H1 (cell line): ENCODE results near the gene VARS2. TPM values are rescaled to one million over a fixed set of nuclear protein-coding genes. Genes with fewer than 3 reads are reported as not detected.
A peak's percentile ranks its signal among the peaks of the same experiment; 100 is the strongest.

ENCODE experiments used
- CTCF ChIA-PET: fragments of 300-600 bp; sonication (Branson Sonifier 250); formaldehyde crosslinking; loops from one replicate; lab custom pipeline; 2021; ENCODE audit not compliant: partially characterized antibody; lab: Charles Lee
- POLR2A ChIA-PET: fragments of 300-600 bp; sonication (Branson Sonifier 250); formaldehyde crosslinking; loops from one replicate; lab custom pipeline; 2021; ENCODE audit warnings: inconsistent platforms; ENCODE audit not compliant: partially characterized antibody; lab: Charles Lee
- DNase-seq, 2 experiments: peaks; one replicate each; pipeline versions ENCODE4 v3.0.0 to v3.0.0-alpha.2; 2010 to 2022; ENCODE audit warnings: low spot score in 2 of 2, low read depth in 1 of 2, mixed read lengths in 1 of 2
- FAIRE-seq: peaks from 2 replicates; lab custom pipeline; 2011; peaks lifted over from hg19 to GRCh38; lab: Jason Lieb, UNC
- H2AFZ ChIP-seq: 2 replicates; pipeline ENCODE4 v1.8.1; 2012; ENCODE audit warnings: low read length, inconsistent platforms
- H2AK5ac ChIP-seq: 2 replicates; pipeline ENCODE4 v1.6.1; 2013; ENCODE audit warnings: low read depth, low read length
- H2BK120ac ChIP-seq: replicated peaks from 2 replicates; pipeline ENCODE3; 2013; ENCODE audit warnings: low read depth, low read length, inconsistent platforms
- H2BK12ac ChIP-seq: 2 replicates; pipeline ENCODE4 v1.6.1; 2013; ENCODE audit warnings: low read depth, low read length
- H2BK15ac ChIP-seq: 2 replicates; pipeline ENCODE4 v1.6.1; 2013; ENCODE audit warnings: low read length
- H2BK20ac ChIP-seq: 2 replicates; pipeline ENCODE4 v1.6.1; 2013; ENCODE audit warnings: low read length
- H2BK5ac ChIP-seq: 2 replicates; pipeline ENCODE4 v1.6.1; 2013; ENCODE audit warnings: low read depth, low read length
- H3K14ac ChIP-seq: 2 replicates; pipeline ENCODE4 v1.6.1; 2013; ENCODE audit warnings: inconsistent platforms; ENCODE audit not compliant: insufficient read length
- H3K18ac ChIP-seq: 2 replicates; pipeline ENCODE4 v1.6.1; 2013; ENCODE audit warnings: low read length; ENCODE audit errors: extremely low read depth
- H3K23ac ChIP-seq: 2 replicates; pipeline ENCODE4 v1.6.1; 2013; ENCODE audit warnings: inconsistent platforms; ENCODE audit not compliant: insufficient read length
- H3K23me2 ChIP-seq: 2 replicates; pipeline ENCODE4 v1.6.1; 2013; ENCODE audit warnings: low read depth, low read length
- H3K27ac ChIP-seq: 2 replicates; pipeline ENCODE4 v1.6.1; 2011; ENCODE audit warnings: low read depth, low read length, inconsistent platforms
- H3K27me3 ChIP-seq, 4 experiments: replicated peaks in 1 of 4; 1 replicate in 1 of 4; 2 replicates in 3 of 4; pipeline versions ENCODE4 v1.6.1 to v1.8.1; 2011 to 2013; ENCODE audit warnings: low read length in 3 of 4, mild to moderate bottlenecking in 3 of 4, inconsistent platforms in 2 of 4, mixed read lengths in 2 of 4, moderate library complexity in 1 of 4; ENCODE audit not compliant: control insufficient read depth in 3 of 4, insufficient read depth in 3 of 4; ENCODE audit errors: extremely low read depth in 1 of 4
- H3K36me3 ChIP-seq, 4 experiments: 2 replicates each; pipeline versions ENCODE4 v1.6.1 to v1.8.1; 2011 to 2013; ENCODE audit warnings: mild to moderate bottlenecking in 4 of 4, low read length in 3 of 4, moderate library complexity in 2 of 4, control low read depth in 1 of 4, inconsistent platforms in 1 of 4; ENCODE audit not compliant: insufficient read depth in 4 of 4, control insufficient read depth in 2 of 4
- H3K4ac ChIP-seq: replicated peaks from 2 replicates; pipeline ENCODE3; 2013; ENCODE audit warnings: low read length, low read depth, mixed read lengths, inconsistent platforms; ENCODE audit not compliant: insufficient read length
- H3K4me1 ChIP-seq, 4 experiments: replicated peaks in 1 of 4; 1 replicate in 1 of 4; 2 replicates in 3 of 4; pipeline versions ENCODE4 v1.6.1 to v1.8.1; 2011 to 2013; ENCODE audit warnings: low read length in 3 of 4, inconsistent platforms in 2 of 4, mixed read lengths in 1 of 4; ENCODE audit not compliant: insufficient read depth in 4 of 4, control insufficient read depth in 3 of 4
- H3K4me2 ChIP-seq, 2 experiments: 2 replicates each; pipeline versions ENCODE4 v1.6.1 to v1.8.1; 2011 to 2013; ENCODE audit warnings: low read depth in 2 of 2, low read length in 2 of 2, control low read depth in 1 of 2, inconsistent platforms in 1 of 2, mild to moderate bottlenecking in 1 of 2; ENCODE audit not compliant: insufficient read depth in 1 of 2
- H3K4me3 ChIP-seq, 4 experiments: fragments of 200-600, 300-600 bp in 1 of 4; sonication (generic), shearing (Covaris generic), sonication (Bioruptor Twin) in 1 of 4; 2 replicates each; pipeline versions ENCODE4 v1.5.1 to v1.8.1; 2011 to 2016; ENCODE audit warnings: low read length in 4 of 4, low read depth in 3 of 4, control low read depth in 2 of 4, inconsistent platforms in 2 of 4, mild to moderate bottlenecking in 2 of 4, mixed read lengths in 1 of 4, moderate library complexity in 1 of 4; ENCODE audit not compliant: insufficient read depth in 2 of 4; ENCODE audit errors: extremely low read depth in 1 of 4
- H3K56ac ChIP-seq: replicated peaks from 2 replicates; pipeline ENCODE3; 2013; ENCODE audit warnings: low read depth, mild to moderate bottlenecking, mixed read lengths, low read length, inconsistent platforms; ENCODE audit not compliant: insufficient read length
- H3K79me1 ChIP-seq: 2 replicates; pipeline ENCODE4 v1.6.1; 2013; ENCODE audit warnings: low read depth, low read length, control low read depth
- H3K79me2 ChIP-seq, 2 experiments: 2 replicates each; pipeline versions ENCODE4 v1.6.1 to v1.8.1; 2012 to 2013; ENCODE audit warnings: low read length in 2 of 2, mild to moderate bottlenecking in 2 of 2, inconsistent platforms in 1 of 2; ENCODE audit not compliant: insufficient read depth in 2 of 2, control insufficient read depth in 1 of 2
- H3K9ac ChIP-seq, 4 experiments: replicated peaks in 1 of 4; 1 replicate in 1 of 4; 2 replicates in 3 of 4; pipeline versions ENCODE4 v1.6.1 to v1.8.1; 2011 to 2013; ENCODE audit warnings: low read depth in 3 of 4, low read length in 3 of 4, control low read depth in 2 of 4, mild to moderate bottlenecking in 2 of 4, moderate library complexity in 2 of 4, inconsistent platforms in 1 of 4; ENCODE audit errors: extremely low read depth in 1 of 4
- H3K9me3 ChIP-seq, 2 experiments: 2 replicates each; pipeline versions ENCODE4 v1.6.1 to v1.8.1; 2012 to 2013; ENCODE audit warnings: mild to moderate bottlenecking in 2 of 2, moderate library complexity in 2 of 2, control low read depth in 1 of 2, inconsistent platforms in 1 of 2, low read depth in 1 of 2, low read length in 1 of 2, mixed read lengths in 1 of 2; ENCODE audit not compliant: insufficient read depth in 2 of 2
- H4K20me1 ChIP-seq, 2 experiments: replicated peaks in 1 of 2; 2 replicates each; pipeline versions ENCODE3 to v1.8.1; 2011 to 2013; ENCODE audit warnings: inconsistent platforms in 2 of 2, low read length in 2 of 2, mild to moderate bottlenecking in 1 of 2; ENCODE audit not compliant: insufficient read depth in 2 of 2, control insufficient read depth in 1 of 2
- H4K5ac ChIP-seq: 2 replicates; pipeline ENCODE4 v1.6.1; 2013; ENCODE audit warnings: low read length, low read depth, mixed read lengths, inconsistent platforms; ENCODE audit not compliant: insufficient read length
- H4K8ac ChIP-seq: 2 replicates; pipeline ENCODE4 v1.8.0; 2013; ENCODE audit warnings: mild to moderate bottlenecking, moderate library complexity, low read length, inconsistent platforms; ENCODE audit not compliant: insufficient read depth; ENCODE audit errors: extremely low read depth
- H4K91ac ChIP-seq: replicated peaks from 2 replicates; pipeline ENCODE3; 2013; ENCODE audit warnings: low read length, mixed read lengths, inconsistent platforms; ENCODE audit not compliant: insufficient read length
- BACH1 ChIP-seq: IDR thresholded peaks from 2 replicates; pipeline ENCODE4 v1.6.1; 2012; ENCODE audit warnings: low read length, improper control_type of control experiment
- CBX8 ChIP-seq: fragments of 300-800, 300-1000 bp; sonication (generic); IDR thresholded peaks from 2 replicates; pipeline ENCODE4 v1.7.1; 2016; ENCODE audit warnings: low read depth, low read length, borderline replicate concordance
- CTBP2 ChIP-seq: IDR thresholded peaks from 2 replicates; pipeline ENCODE4 v1.7.0; 2011; ENCODE audit warnings: borderline replicate concordance, mild to moderate bottlenecking, moderate library complexity, mixed read lengths, low read length; ENCODE audit not compliant: insufficient read depth, insufficient read length
- GTF2F1 ChIP-seq: IDR thresholded peaks from 2 replicates; pipeline ENCODE4 v1.6.1; 2012; ENCODE audit warnings: low read depth, low read length, improper control_type of control experiment, borderline replicate concordance
- MAFK ChIP-seq: IDR thresholded peaks from 2 replicates; pipeline ENCODE4 v1.6.1; 2012; ENCODE audit warnings: low read depth, mild to moderate bottlenecking, improper control_type of control experiment, low read length
- NANOG ChIP-seq: IDR thresholded peaks from 2 replicates; pipeline ENCODE4 v1.6.1; 2011; ENCODE audit warnings: low read length, low read depth, mild to moderate bottlenecking, inconsistent platforms; ENCODE audit not compliant: insufficient read depth, poor library complexity, severe bottlenecking
- PHF8 ChIP-seq: fragments of 200-600 bp; sonication (generic); conservative IDR thresholded peaks from 2 replicates; pipeline ENCODE4 v1.7.1; 2012; ENCODE audit warnings: low read depth, mild to moderate bottlenecking, inconsistent platforms, low read length, moderate library complexity
- POLR2A ChIP-seq, 2 experiments: IDR thresholded peaks; 1 replicate in 1 of 2; 2 replicates in 1 of 2; pipeline ENCODE4 v1.6.1; 2011; ENCODE audit warnings: low read depth in 2 of 2, low read length in 2 of 2, mild to moderate bottlenecking in 2 of 2; ENCODE audit errors: control extremely low read depth in 1 of 2
- RFX5 ChIP-seq: IDR thresholded peaks from 2 replicates; pipeline ENCODE4 v1.6.1; 2011; ENCODE audit warnings: low read depth, low read length, improper control_type of control experiment, borderline replicate concordance
- SIRT6 ChIP-seq: IDR thresholded peaks from one replicate; pipeline ENCODE4 v1.7.1; 2012; ENCODE audit warnings: low read length, inconsistent platforms
- SP1 ChIP-seq: IDR thresholded peaks from 2 replicates; pipeline ENCODE4 v1.6.1; 2011; ENCODE audit warnings: low read depth, low read length
- TEAD4 ChIP-seq: IDR thresholded peaks from 2 replicates; pipeline ENCODE4 v1.6.1; 2012; ENCODE audit warnings: low read depth, low read length, inconsistent platforms, mixed read lengths
- YY1 ChIP-seq: IDR thresholded peaks from 2 replicates; pipeline ENCODE4 v1.6.1; 2011; ENCODE audit warnings: low read depth, mild to moderate bottlenecking, low read length
- WGBS, 2 experiments: shearing (Covaris generic) in 1 of 2; methylation state at CpG; one replicate each; pipeline versions ENCODE4 v1.1.6 to v1.1.7; 2013 to 2015; ENCODE audit warnings: low lambda C conversion rate in 2 of 2, mixed read lengths in 2 of 2, inconsistent platforms in 1 of 2, low coverage in 1 of 2, missing lambda C conversion rate in 1 of 2; ENCODE audit not compliant: insufficient replicate concordance in 2 of 2, insufficient coverage in 1 of 2, insufficient read length in 1 of 2; ENCODE audit errors: extremely low coverage in 1 of 2, missing lambda C conversion rate in 1 of 2; 5-methylcytosine and 5-hydroxymethylcytosine counted together
- polyA plus RNA-seq, 7 experiments: library from polyadenylated mRNA; depleted of rRNA in 3 of 7; stranded (reverse) in 5 of 7; unstranded in 2 of 7; fragments of >200 nt in 5 of 7; fragments of 200-250 nt in 2 of 7; gene quantifications; 1 replicate in 5 of 7; 2 replicates in 1 of 7; 4 replicates in 1 of 7; pipeline versions ENCODE4 v1.2.1 to v1.2.3, GENCODE V29; 2011 to 2013; ENCODE audit warnings: missing spikeins in 2 of 7, mixed read lengths in 2 of 7
- total RNA-seq: library from RNA; stranded (reverse); fragmentation: NEBNext Ultra II Directional; extraction: Animal tissue kit (Norgen Biotek cat#: 25700); gene quantifications from 2 replicates; pipeline ENCODE4 v1.2.1, GENCODE V29; 2021

The VARS2 gene
- total and polyA plus RNA-seq, 2 of the 8 experiments (the other 6 are each of a cell fraction or from before 2014, with no cell fraction given) = 26.8 to 47.7 TPM

DNA sequence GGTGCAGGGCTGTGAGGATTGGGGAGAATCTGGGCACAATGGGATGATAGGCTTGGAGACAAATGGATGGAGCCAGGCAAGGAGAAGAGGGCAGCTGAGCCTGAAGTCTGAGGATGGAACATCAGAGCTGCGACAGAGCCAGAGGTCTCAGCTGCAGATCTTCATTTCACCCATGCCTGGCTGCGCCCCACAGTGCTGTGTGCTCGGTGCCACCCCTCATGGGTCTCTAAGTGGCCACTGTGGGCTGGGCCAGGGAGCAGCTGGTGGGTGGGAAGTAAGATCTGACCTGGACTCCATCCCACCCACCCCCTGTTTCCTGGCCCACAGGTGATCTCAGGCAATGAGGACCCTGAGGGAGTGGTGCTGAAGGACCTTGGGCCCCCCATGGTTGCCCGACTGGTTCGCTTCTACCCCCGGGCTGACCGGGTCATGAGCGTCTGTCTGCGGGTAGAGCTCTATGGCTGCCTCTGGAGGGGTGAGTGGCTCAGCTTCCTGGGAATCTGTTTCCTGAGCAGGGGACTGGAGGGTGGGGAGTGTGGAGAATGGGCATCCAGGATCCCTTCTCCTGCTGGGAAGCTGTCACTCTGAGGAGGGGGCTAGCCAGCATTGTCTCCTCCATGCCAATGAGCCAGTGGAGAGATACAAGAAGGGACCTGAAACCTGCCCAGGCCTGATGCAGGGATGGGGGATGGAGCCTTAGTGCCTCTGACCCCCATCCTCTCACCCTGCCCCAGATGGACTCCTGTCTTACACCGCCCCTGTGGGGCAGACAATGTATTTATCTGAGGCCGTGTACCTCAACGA, 23.2 kb upstream of the VARS2 start:
- Histone ChIP-seq H2BK20ac (no peak overlapping the region), H3K4ac (no peak overlapping the region), H2BK120ac (no peak overlapping the region), H3K27me3 (no peaks in the 10 kb centered on the region), H2AK5ac (0 out of 2 replicates have a peak overlapping the region, but pooled peaks have one; percentile 30), H3K56ac (no peak overlapping the region), H3K14ac (no peak overlapping the region), H4K5ac (no peak overlapping the region), H3K4me3 (no peak overlapping the region), H3K4me2 (no peak overlapping the region), H3K27ac (no peak overlapping the region), H3K4me1 (peaks cover 6 to 16% (median 10%) of the 10 kb centered on the region in 4 experiments), H3K79me1 (peaks cover 14% of the 10 kb centered on the region), H2BK5ac (peak overlapping the region; percentile 75; the same call in 1 of the 2 replicates), H4K91ac (no peak overlapping the region), H2BK12ac (no peak overlapping the region), H3K36me3 (peaks cover 39 to 73% (median 60%) of the 10 kb centered on the region in 4 experiments), H3K18ac (no peak overlapping the region), H2BK15ac (no peak overlapping the region), H3K79me2 (peaks cover 3 to 53% of the 10 kb centered on the region in 2 experiments), H3K23ac (no peak overlapping the region), H4K20me1 (peaks cover 4 to 31% of the 10 kb centered on the region in 2 experiments), H3K9me3 (no peaks in the 10 kb centered on the region), H2AFZ (no peak overlapping the region), H4K8ac (no peak overlapping the region), H3K23me2 (peaks cover 12% of the 10 kb centered on the region), H3K9ac (no peak overlapping the region)
- CTCF ChIA-PET = interaction anchor here (0.5 to 29.0 kb wide), 10 partner anchors 9 to 180 kb away, joined by 3 to 610 read pairs (median 6); partner anchors contain the start of gene VARS2
- WGBS, 2 experiments = 93% methylated on average over 11 of the region's 12 CpGs; no CpG with 5 or more reads in 1 of the 2 experiments
- DNase-seq (no peak), FAIRE-seq (no peak)
- POLR2A ChIA-PET = interaction anchor here (0.7 to 19.5 kb wide), 7 partner anchors 13 to 149 kb away, joined by 3 to 452 read pairs (median 4); partner anchors contain the start of gene IER3
- TF ChIP-seq NANOG (no peak), TEAD4 (no peak), RFX5 (no peak), YY1 (no peak), SIRT6 (no peak), GTF2F1 (no peak), CBX8 (no peak), MAFK (no peak), BACH1 (no peak), PHF8 (no peak), CTBP2 (no peak), POLR2A (IDR thresholded peaks at IDR 0.05; ENCODE audit: control extremely low read depth in 1 of 2, low read depth in 2 of 2, low read length in 2 of 2) (no peak; a peak in 1 of 3 replicates), SP1 (no peak)
